AG04449 (cell line): ENCODE results near the gene HBM.
"Not testable (repeated sequence)": the region's sequence is repeated elsewhere in the genome, so short reads cannot be mapped to it uniquely, and the experiment has no call there.

ENCODE experiments used
- CTCF ChIA-PET: fragments of 350-600 bp; formaldehyde crosslinking; extraction: SDS; loops from one replicate; lab custom pipeline; 2021; ENCODE audit warnings: antibody characterized with exemption; lab: Yijun Ruan, JAX
- POLR2A ChIA-PET: fragments of 400-600, 350-600 bp; formaldehyde crosslinking; extraction: SDS; loops from one replicate; lab custom pipeline; 2020; ENCODE audit warnings: antibody characterized with exemption, inconsistent platforms; lab: Yijun Ruan, JAX
- DNase-seq: peaks from one replicate; pipeline ENCODE4 v3.0.0-alpha.2; 2010; ENCODE audit warnings: low read depth, low spot score
- H3K4me3 ChIP-seq: 2 replicates; pipeline ENCODE4 v1.5.1; 2011; ENCODE audit warnings: low read depth, mild to moderate bottlenecking, control low read depth, low read length
- TF ChIP-seq, protein P1 (sequence below): IDR thresholded peaks from one replicate; pipeline ENCODE4 v1.5.1; 2011; ENCODE audit warnings: mild to moderate bottlenecking, moderate library complexity, low read length, control low read depth, inconsistent platforms; ENCODE audit not compliant: insufficient read depth; ENCODE audit errors: missing control alignments

The HBM gene

DNA sequence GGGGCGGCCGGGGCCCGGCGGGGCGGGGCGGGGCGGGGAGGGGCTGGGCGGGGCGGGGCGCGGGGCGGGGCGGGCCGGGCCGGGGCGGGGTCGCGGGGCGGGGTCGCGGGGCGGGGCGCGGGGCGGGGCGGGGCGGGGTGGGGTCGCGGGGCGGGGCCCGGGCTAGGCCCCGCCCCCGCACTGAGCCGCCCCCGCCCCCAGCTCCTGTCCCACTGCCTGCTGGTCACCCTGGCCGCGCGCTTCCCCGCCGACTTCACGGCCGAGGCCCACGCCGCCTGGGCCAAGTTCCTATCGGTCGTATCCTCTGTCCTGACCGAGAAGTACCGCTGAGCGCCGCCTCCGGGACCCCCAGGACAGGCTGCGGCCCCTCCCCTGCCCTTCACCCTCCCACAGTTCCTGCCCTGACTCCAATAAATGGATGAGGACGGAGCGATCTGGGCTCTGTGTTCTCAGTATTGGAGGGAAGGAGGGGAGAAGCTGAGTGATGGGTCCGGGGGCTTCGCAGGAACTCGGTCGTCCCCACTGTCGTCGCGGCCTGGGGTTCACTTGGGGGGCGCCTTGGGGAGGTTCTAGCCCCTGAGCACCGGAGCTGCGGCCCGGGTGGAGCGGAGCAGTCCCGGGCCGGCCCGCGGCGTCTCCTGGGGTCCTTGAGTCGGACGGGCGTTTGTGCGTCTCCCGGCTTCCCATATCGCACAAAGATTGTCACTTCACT, 795 bp upstream of the HBM start:
- ChIA-PET CTCF (interaction anchor here (0.7 to 1.7 kb wide), 2 partner anchors 58 to 99 kb away, joined by 4 read pairs; no protein-coding TSS in a partner anchor), POLR2A (no interaction called here)
- TF ChIP-seq, protein P1, sequence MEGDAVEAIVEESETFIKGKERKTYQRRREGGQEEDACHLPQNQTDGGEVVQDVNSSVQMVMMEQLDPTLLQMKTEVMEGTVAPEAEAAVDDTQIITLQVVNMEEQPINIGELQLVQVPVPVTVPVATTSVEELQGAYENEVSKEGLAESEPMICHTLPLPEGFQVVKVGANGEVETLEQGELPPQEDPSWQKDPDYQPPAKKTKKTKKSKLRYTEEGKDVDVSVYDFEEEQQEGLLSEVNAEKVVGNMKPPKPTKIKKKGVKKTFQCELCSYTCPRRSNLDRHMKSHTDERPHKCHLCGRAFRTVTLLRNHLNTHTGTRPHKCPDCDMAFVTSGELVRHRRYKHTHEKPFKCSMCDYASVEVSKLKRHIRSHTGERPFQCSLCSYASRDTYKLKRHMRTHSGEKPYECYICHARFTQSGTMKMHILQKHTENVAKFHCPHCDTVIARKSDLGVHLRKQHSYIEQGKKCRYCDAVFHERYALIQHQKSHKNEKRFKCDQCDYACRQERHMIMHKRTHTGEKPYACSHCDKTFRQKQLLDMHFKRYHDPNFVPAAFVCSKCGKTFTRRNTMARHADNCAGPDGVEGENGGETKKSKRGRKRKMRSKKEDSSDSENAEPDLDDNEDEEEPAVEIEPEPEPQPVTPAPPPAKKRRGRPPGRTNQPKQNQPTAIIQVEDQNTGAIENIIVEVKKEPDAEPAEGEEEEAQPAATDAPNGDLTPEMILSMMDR, result no peak
- DNase-seq, result no peak
- no peak overlapping the region for H3K4me3 ChIP-seq

DNA sequence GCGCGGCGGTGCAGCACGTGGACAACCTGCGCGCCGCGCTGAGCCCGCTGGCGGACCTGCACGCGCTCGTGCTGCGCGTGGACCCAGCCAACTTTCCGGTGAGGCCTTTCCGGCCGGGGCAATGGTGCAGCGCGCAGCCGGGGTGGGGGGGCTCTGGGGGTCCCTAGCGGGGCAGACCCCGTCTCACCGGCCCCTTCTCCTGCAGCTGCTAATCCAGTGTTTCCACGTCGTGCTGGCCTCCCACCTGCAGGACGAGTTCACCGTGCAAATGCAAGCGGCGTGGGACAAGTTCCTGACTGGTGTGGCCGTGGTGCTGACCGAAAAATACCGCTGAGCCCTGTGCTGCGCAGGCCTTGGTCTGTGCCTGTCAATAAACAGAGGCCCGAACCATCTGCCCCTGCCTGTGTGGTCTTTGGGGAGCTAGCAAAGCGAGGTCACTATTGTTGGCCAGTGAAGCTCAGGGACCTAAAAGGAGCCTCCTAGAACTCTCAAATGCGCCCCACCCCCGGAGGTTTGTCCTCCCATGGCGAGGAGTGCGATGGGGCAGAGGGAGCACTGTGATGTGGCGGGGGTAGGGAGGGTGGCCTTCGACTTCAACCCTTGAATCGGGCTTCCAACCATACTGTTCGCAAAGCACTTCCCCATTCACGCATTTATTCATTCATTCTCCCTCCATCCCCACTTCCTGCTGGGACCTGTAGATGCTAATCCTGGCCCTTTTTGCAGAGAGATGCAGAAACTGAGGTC, 770 bp downstream of the HBM start:
- no peak overlapping the region for H3K4me3 ChIP-seq
- no peak for DNase-seq
- POLR2A ChIA-PET, result no interaction called here
- TF ChIP-seq, protein P1, result no peak
- CTCF ChIA-PET, result interaction anchor here (1.0 to 2.2 kb wide), 6 partner anchors 15 to 101 kb away, joined by 3 to 14 read pairs (median 4); no protein-coding TSS in a partner anchor

DNA sequence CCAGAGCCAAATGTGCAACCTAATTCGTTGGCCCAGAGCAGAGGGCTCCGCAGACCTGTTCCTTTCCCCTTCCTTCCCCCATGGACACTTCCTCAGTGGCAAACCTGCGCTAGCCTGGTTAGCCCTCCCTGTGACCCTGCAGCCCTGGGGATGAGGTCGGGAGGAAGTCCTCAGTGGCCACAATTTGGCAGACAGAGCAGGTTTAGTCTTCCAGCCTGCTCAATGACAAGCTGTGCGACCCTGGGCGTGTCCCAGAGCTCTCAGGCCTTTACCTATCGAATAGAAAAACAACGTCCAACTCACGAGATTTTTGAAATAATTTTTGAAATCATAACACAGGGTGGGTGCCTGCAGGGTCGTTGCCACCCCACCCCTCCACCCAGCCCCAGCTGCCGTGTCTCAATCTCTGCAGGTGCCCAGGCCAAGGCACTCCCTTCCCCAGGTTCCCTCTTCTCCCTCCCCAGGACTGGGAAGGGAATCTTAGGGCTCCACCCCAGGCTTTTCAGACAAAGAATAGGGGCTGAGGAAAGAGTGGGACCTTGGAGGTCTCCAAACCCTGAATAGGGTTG, 1.4 kb downstream of the HBM start:
- TF ChIP-seq, protein P1, result no peak
- H3K4me3 ChIP-seq, result no peak overlapping the region
- no peak for DNase-seq
- ChIA-PET POLR2A (no interaction called here), CTCF (interaction anchor here (1.2 to 2.2 kb wide), 3 partner anchors 14 to 70 kb away, joined by 3 to 14 read pairs (median 6); no protein-coding TSS in a partner anchor)

DNA sequence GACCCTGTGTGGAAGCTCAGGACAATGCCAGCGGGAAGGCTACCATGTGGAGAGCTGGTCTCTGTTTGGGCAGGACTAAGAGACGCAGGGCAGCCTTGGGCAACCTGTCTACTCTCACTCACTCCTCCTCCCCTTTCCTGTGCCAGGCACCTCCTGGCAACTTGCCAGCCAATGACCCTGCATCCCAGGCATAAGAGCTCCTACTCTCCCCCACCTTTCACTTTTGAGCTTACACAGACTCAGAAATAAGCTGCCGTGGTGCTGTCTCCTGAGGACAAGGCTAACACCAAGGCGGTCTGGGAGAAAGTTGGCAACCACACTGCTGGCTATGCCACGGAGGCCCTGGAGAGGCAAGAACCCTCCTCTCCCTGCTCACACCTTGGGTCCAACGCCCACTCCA, 2.6 kb downstream of the HBM start:
- TF ChIP-seq, protein P1, result no peak
- ChIA-PET POLR2A (no interaction called here), CTCF (interaction anchor here (0.8 to 2.2 kb wide), 2 partner anchors 13 to 72 kb away, joined by 3 to 14 read pairs; no protein-coding TSS in a partner anchor)
- H3K4me3 ChIP-seq, result no peak overlapping the region
- DNase-seq, result no peak

DNA sequence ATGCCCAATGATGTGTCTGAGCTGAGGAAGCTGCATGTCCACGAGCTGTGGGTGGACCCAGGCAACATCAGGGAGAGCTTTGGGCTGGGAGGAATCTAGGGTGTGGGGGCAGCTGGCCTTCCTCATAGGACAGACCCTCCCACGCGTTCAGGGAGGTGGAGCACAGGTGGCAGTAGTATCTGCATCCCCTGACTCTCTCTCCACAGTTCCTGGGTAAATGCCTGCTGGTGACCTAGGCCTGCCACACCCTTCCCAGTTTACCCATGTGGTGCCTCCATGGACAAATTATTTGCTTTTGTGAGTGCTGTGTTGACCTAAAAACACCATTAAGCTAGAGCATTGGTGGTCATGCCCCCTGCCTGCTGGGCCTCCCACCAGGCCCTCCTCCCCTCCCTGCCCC, 3.2 kb downstream of the HBM start:
- DNase-seq, result no peak
- TF ChIP-seq, protein P1, result no peak
- CTCF ChIA-PET, result interaction anchor here (0.7 to 2.2 kb wide), 3 partner anchors 12 to 73 kb away, joined by 3 to 14 read pairs (median 3); no protein-coding TSS in a partner anchor
- POLR2A ChIA-PET, result no interaction called here
- H3K4me3 ChIP-seq, result no peak overlapping the region

DNA sequence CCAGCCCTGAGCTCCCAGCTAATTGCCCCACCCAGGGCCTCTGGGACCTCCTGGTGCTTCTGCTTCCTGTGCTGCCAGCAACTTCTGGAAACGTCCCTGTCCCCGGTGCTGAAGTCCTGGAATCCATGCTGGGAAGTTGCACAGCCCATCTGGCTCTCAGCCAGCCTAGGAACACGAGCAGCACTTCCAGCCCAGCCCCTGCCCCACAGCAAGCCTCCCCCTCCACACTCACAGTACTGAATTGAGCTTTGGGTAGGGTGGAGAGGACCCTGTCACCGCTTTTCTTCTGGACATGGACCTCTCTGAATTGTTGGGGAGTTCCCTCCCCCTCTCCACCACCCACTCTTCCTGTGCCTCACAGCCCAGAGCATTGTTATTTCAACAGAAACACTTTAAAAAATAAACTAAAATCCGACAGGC, 4.3 kb downstream of the HBM start:
- H3K4me3 ChIP-seq, CTCF ChIA-PET, POLR2A ChIA-PET, DNase-seq: not testable (repeated sequence)
